Gastrocnemius medialis (tissue), 4 donors: Measurements from ENCODE around the gene MBIP.

Experiments
- CTCF ChIP-seq, 5 experiments: fragments of 450-650 bp in 3 of 5; fragments of 200-600 bp in 2 of 5; sonication (generic) in 2 of 5; IDR thresholded peaks in 4 of 5; conservative IDR thresholded peaks in 1 of 5; 1 replicate in 4 of 5; 2 replicates in 1 of 5; pipeline ENCODE4 v1.5.1; 2016 to 2019; ENCODE audit warnings: antibody characterized with exemption in 5 of 5, mild to moderate bottlenecking in 3 of 5, moderate library complexity in 3 of 5
- POLR2A ChIP-seq, 2 donors: fragments of 450-650 bp; IDR thresholded peaks; one replicate each; pipeline ENCODE4 v1.6.1; 2017; ENCODE audit warnings: antibody characterized with exemption in 2 of 2, mild to moderate bottlenecking in 2 of 2, moderate library complexity in 2 of 2

- TF ChIP-seq CTCF (IDR thresholded peaks at IDR 0.05 in 4 of 5, conservative IDR thresholded peaks at IDR 0.05 in 1 of 5) (no peak), POLR2A (IDR thresholded peaks at IDR 0.05) (no peak)
These were observed 17.6 kb downstream of the MBIP start for GRCh38 chr14:36302823-36303222.
